Measurements from ENCODE around the gene C12orf57. TPM values are rescaled to one million over a fixed set of nuclear protein-coding genes. Genes with fewer than 3 reads are reported as not detected.
"Not testable (repeated sequence)": the region's sequence is repeated elsewhere in the genome, so short reads cannot be mapped to it uniquely, and the experiment has no call there.

Gene C12orf57, protein sequence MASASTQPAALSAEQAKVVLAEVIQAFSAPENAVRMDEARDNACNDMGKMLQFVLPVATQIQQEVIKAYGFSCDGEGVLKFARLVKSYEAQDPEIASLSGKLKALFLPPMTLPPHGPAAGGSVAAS
- 127 and 130 TPM in 2 replicates for total RNA-seq (2014; rRNA removed; shearing (Covaris generic))
- 226 and 244 TPM in 2 replicates for polyA plus RNA-seq (2014; cell fraction: nucleus; rRNA removed)

DNA sequence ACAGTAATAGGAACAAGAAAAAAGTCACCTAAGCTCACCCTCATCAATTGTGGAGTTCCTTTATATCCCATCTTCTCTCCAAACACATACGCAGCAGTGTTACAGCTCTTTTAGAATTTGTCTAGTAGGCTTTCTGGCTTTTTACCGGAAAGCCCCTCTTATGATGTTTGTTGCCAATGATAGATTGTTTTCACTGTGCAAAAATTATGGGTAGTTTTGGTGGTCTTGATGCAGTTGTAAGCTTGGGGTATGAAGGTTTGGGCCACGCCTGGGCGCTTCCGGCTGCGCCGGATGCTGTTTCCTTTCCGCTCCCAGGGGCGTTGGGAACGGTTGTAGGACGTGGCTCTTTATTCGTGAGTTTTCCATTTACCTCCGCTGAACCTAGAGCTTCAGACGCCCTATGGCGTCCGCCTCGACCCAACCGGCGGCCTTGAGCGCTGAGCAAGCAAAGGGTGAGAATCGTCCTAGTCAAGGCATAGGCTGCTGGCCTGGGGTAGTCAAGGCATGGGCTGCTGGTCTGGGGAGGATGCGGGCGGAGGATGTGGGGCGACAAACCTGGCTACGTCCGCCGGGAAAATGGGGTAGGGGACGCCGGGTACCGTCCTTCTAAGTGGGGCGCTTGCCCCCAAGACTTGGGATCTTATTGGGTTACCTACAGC, at the start of gene C12orf57, which contains the start of gene RNU7-1:
Gene C12orf57 (plus strand): TSS at position 301 of the 659 bp plus-strand sequence. CDS start 100 bp downstream, at position 401.
Gene RNU7-1 (plus strand): TSS at position 95 of the 659 bp plus-strand sequence.
- peak; percentile 89 for DNase-seq (ENCODE audit: extremely low read depth, low read depth)

DNA sequence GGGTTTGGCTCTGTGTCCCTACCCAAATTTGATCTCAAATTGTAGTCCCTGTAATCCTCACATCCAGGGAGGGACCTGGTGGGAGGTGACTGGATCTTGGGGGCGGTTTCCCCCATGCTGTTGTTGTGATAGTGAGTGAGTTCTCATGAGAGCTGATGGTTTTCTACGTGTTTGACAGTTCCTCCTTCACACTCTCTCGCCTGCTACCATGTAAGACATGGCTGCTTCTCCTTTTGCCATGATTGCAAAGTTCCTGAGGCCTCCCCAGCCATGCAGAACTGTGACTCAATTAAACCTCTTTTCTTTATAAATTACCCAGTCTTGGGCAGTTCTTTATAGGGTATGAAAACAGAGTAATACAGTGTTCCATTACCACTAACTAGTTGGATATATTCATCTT, 49.5 kb upstream of the C12orf57 start:
- no peak for DNase-seq (ENCODE audit: extremely low read depth, low read depth)

DNA sequence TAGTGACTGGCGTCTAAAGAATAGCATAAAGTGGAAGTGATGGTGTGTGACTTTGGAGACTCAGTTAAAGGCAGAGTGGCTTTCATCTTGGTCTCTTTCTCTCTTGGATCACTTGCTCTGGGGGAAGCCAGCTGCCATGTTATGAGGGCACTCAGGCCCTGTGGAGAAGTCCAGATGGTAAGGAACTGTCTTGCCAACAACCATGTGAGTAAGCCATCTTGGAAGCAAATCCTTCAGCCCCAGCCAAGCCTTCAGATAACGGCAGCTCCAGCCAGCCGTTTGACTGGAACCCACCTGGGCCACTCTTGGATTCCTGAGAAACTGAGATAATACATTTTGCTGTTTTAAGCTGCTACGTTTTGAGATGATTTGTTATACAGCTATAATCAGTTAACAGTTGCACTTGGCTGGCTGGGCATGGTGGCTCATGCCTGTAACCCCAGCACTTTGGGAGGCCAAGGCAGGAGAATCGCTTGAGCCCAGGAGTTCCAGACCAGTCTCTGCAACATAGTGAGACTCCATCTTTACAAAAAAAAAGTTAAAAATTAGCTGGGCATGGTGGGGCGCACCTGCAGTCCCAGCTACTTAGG, 46.9 kb upstream of the C12orf57 start:
- DNase-seq (ENCODE audit: extremely low read depth, low read depth), result no peak

DNA sequence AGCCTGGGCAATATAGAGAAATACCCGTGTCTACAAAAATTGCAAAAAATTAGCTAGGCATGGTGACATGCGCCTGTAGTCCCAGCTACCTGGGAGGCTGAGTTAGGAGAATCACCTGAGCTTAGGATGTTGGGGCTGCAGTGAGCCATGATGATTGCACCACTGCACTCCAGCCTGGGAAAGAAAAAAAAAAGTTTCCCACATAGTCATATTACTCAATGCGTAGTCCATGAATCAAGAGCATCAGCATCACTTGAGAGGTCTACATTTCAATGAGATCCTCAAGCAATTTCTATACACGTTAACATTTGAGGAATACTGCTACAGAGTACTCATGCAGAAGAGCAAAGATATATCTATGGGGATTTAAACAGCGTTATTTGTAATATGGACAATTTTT, 44.4 kb upstream of the C12orf57 start:
- no peak for DNase-seq (ENCODE audit: extremely low read depth, low read depth)

DNA sequence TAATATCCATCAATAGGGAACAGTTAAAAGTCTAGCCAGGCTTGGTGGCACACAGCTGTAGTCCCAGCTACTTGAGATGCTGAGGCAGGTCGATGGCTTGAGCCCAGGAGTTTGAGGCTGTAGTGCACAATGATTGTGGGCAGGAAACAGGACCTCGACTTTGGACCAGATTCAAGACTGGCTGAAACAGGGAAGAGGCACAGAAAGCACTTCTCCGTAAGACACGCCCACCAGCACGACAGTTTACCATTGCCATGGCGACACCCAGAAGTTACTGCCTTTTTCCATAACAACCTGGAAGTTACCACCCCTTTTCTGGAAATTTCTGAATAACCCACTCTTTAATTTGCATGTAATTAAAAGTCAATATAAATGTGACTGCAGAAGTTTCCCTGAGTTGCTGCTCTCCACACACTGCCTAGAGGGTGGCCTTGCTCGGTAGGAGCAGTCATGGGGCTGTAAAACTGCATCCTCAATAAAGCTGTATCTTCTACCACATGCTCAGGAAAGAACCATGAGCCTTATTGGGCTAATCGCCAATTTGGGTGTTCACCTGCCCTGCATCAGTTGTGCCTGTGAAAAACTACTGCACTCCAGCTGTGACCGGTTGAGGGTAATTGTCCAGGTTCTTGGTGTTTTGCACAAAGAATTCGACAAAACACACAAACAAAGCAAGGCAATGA, 43.8 kb upstream of the C12orf57 start:
- DNase-seq (ENCODE audit: extremely low read depth, low read depth), result no peak

DNA sequence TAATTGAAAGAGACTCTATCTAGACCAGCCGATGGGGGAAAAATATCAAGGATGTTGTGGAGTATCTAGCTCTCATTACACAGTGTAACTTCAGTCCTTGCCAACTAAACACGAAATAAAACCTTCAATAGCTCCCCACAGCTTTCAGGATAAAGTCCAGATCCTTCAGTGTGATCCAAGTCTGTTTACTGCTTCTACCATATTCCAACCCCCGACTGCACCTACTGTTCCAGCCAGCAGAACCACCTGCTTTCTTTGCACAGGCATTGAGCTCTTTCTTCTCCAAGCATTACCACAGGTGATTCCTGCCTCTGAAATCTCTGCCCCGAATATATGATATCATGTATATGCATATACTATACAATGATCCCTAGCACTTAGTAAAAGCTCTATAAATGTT, 41.4 kb upstream of the C12orf57 start:
- no peak for DNase-seq (ENCODE audit: extremely low read depth, low read depth)

DNA sequence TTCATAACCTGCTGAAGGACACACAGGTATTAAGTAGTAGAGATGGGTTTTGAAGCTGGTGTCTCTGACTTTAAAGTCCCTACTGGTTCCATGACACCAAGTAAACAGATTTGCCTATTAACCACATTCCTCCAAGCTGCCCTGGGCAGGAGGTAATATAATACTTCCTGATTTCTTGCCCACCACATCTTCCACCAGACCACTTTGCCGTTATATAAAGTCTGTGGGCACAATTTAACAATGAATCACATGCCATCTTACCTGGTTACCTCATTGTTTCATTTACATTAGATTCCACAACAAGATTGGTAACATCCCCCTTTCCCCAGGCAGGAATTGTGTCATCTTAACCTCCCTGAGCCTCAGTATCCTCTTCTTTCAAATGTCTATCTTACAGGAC, 40.1 kb upstream of the C12orf57 start:
- no peak for DNase-seq (ENCODE audit: extremely low read depth, low read depth)

DNA sequence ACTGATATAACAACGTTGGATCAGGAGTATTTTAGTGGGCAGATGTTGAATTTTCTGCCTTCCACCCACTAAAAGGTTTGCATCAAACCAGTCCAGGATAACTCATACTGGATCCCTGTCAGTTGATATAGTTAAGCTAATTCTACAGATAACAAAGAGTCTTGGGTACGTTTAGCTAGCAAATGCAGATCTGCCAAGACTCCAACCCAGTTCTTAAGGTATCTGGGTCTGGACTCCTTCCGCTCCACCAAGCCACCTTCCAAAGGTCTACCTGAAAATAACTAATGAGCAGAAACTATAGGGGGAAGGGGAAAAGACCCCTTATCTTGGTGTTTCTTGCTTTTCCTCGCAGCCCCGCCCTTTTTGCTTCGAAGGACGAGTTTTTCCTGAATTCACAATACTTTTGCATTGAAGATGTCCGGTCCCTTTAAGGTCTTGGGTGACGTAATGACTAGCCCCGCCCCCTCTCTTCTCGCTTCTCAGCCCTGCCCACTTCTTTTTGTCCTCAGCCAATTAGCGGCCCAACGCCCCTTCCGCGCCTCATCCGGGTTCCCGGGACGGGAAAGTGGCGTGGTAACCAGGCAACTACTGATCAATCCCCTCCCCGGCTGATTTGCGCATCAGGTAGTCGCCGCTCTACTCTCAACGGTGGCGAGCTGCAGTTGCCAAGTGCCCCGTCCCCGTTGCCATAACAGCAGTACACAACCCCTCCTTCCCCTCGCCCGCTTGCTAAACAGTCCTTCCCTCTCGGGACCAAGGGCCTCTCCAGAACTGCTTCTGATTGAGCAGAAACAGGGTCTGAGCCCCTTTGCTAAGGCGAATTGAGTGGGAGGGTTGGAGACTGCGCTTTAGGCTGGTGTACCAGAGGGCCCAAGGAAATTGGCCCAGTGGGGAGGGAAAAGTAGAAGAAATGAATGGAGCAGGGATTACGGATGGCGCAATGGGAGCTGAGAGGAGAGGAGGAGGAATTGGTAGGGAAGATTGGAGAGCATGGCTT, 39.2 kb upstream of the C12orf57 start, which contains the start of gene LRRC23:
Gene LRRC23 (plus strand): TSS at position 543 of the 997 bp plus-strand sequence. CDS start 812 bp downstream, outside the sequence.
- peak; percentile 86 for DNase-seq (ENCODE audit: extremely low read depth, low read depth)

DNA sequence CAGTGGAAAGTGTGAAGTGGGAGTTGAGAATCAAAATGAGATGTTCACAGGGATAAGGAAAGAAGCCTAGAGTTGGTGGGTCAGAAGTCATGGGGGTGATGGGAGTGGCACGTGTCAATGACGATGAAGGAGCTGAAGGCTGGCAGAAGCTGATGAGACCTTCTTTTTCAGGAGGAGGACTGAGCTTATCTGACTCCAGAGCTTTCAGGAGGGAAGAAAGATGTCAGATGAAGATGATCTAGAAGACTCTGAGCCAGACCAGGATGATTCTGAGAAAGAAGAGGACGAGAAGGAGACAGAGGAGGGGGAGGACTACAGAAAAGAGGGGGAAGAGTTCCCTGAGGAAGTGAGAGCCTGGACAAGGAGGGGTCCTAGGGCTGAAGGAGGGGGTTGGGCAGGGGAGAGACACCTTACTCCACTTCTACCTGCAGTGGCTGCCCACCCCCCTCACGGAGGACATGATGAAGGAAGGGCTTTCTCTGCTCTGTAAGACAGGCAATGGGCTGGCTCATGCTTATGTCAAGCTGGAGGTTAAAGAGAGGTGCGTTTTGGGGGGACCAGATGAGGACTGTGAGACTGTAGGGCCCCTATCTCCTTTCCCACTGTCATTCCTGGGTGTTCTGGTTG, 38.3 kb upstream of the C12orf57 start:
- no peak for DNase-seq (ENCODE audit: extremely low read depth, low read depth)

DNA sequence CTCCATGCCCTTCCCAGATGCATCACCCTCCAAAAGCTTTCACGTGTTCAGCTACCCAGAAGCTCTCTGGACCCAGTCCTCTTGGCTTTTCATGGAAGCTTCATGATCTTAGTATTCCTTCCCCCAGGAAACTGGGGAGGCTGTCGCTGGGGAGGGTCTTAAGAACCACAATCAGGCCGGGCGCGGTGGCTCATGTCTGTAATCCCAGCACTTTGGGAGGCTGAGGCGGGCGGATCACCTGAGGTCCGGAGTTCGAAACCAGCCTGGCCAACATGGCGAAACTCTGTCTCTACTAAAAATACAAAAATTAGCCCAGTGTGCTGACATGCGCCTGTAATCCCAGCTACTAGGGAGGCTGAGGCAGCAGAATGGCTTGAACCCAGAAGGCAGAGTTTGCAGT, 35.7 kb upstream of the C12orf57 start:
- not testable (repeated sequence) for DNase-seq (ENCODE audit: extremely low read depth, low read depth)

DNA sequence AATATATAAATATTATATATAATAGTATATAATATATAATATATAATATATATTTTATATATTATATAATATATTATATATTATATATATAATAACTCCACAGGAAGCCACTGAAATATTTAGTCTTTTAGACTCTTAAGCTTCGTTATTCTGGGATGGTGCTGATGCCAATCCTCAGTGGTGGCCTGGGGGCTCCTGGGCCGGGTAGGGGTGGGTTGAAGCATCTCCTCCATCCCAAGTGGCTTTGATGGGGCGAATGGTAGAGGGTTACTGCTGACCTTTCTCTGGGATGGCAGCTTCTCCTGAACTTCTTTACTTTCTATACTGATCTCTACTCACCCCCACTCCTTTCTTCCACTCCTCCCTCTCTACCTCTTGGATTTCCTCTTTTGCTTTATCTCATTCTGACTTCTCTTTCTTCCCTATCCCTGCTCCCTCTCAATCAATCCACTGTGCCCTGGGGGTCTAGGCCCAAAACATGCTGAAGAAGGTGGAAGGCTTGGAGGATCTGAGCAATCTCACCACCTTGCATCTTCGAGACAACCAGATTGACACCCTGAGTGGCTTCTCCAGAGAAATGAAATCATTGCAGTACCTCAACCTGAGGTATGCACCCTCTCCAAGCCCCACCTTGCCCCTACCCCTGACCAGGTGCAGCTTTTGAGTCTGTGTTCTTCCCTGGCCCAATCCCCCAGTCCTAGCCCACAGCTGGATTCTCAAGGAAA, 34.2 kb upstream of the C12orf57 start:
- DNase-seq (ENCODE audit: extremely low read depth, low read depth), result no peak

DNA sequence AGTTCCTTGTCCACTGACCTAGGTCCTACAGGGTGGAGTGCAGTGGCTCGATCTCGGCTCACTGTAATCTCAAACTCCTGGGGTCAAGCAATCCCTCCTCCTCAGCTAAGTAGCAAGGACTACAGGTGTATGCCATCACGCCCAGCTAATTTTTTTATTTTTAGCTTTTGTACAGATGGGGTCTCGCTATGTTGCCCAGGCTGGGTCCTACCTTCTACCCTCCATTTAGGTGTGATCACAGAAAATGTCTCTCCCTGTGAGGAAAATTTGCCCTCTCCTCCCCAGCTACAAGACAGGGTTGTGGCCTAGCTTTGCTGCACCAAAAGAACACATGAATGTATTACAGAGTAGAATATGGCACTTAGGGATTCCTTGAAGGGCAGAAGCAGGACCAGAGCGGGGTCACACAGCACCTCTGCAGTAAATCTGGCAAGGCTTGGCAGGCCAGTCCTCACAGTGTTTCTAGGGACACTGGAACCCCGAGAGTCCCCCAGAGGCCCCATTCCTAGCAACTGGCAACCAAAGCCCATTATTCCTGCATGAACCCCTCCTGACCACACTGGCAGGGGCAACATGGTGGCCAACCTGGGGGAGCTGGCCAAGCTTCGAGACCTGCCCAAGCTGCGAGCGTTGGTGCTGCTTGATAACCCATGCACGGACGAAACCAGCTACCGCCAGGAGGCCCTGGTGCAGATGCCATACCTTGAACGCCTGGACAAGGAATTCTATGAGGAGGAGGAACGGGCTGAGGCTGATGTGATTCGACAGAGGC, 31.5 kb upstream of the C12orf57 start:
- DNase-seq (ENCODE audit: extremely low read depth, low read depth), result no peak

DNA sequence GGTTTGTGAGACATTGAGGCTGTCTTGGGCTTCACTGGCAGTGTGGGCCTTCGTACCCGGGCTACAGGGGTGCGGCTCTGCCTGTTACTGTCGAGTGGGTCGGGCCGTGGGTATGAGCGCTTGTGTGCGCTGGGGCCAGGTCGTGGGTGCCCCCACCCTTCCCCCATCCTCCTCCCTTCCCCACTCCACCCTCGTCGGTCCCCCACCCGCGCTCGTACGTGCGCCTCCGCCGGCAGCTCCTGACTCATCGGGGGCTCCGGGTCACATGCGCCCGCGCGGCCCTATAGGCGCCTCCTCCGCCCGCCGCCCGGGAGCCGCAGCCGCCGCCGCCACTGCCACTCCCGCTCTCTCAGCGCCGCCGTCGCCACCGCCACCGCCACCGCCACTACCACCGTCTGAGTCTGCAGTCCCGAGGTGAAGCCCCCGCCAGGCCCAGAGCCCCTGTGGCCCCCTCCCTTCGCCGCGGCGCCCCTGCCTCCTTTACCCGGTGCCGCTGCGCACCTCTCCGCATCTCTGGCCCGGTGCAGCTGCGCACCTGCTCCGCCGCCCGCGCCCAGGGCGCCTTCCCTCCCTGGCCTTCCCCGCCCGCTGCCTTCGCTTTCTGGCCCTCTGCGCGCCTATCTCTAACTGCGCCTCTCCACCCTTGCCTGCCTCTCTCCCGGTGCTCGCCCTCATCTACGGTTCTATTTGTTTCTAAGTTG, 29.4 kb upstream of the C12orf57 start, which contains the start of gene ENO2:
Gene ENO2 (plus strand): TSS at position 335 of the 701 bp plus-strand sequence. CDS start 1,253 bp downstream, outside the sequence.
- DNase-seq (ENCODE audit: extremely low read depth, low read depth), result no peak

DNA sequence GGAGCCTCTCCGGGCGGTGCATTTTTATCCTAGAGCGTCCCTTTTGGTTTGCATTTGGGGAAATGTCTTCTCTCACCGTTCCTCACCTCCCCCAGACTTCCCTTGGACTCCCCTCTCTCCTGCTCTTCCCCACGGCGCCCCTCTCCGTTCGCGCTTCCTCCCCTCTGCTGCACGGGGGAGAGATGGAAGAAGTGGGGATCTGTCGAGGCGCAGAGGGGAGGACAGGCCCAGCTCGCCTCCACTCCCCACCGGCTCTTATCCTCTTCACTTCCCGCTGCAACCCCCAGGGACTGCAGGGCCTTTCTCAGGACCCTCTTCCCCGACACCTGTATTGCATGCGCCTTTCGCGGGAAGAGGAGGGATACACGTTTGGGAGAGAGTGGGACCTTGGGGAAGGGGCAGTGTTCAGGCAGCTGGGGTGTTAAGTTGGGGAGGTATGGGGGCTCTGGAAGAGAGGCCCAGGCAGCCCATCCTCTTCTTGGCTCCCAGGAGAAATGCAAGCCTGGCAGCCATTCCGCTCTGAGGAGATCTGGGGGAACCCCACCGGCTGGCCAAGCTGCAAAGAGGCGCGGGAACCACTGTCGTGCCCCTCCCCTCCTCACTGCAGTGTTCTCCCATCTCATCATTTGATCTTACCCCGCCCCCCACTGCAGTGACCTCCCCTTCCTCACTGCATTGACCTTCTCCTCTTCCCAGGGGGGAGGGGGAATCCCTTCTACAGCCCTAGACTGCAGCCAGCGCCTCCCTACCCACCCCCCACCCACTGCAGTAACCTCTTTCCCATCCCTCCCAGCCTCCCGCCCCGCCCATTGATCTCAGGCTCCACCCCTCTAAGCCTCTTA, 28.7 kb upstream of the C12orf57 start:
- no peak for DNase-seq (ENCODE audit: extremely low read depth, low read depth)

DNA sequence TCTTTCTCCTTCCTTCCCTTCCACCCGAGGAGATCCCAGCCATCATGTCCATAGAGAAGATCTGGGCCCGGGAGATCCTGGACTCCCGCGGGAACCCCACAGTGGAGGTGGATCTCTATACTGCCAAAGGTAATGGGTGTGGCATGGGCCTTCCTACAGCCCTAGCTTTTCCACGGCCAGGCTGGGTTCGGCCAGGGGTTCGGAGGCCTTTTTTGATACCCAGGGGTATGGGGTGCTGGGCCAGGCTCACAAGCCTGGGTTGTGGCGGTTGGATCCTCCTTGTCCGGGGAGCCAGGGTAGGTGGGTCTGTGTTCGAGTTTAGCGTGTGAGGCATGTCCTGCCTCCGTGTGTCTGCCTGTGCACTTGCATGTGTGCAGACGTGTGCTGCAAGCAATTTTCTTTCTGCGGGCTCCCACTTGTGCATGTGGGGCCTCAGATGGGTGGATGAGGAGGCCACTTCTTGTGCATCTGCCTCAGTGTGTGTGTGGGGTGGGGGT, 28.0 kb upstream of the C12orf57 start:
- DNase-seq (ENCODE audit: extremely low read depth, low read depth), result no peak

All from NCI-H460 (cell line).